Esophagus (tissue), 2 donors: ENCODE data around the gene MLH1. TPM values are rescaled to one million over a fixed set of nuclear protein-coding genes. Genes with fewer than 3 reads are reported as not detected.
"Not testable (repeated sequence)": the region's sequence is repeated elsewhere in the genome, so short reads cannot be mapped to it uniquely, and the experiment has no call there.

Experiments used
- H3K27ac ChIP-seq, 2 donors: one replicate each; pipeline ENCODE4 v1.5.1; 2013; ENCODE audit warnings: low read depth in 2 of 2, mild to moderate bottlenecking in 2 of 2, inconsistent platforms in 1 of 2, low read length in 1 of 2, moderate library complexity in 1 of 2
- H3K27me3 ChIP-seq, 2 donors: one replicate each; pipeline ENCODE4 v1.6.1; 2013; ENCODE audit warnings: low read length in 2 of 2, control low read depth in 1 of 2, mild to moderate bottlenecking in 1 of 2; ENCODE audit not compliant: insufficient read depth in 2 of 2, control insufficient read depth in 1 of 2
- H3K36me3 ChIP-seq, 2 donors: one replicate each; pipeline ENCODE4 v1.6.1; 2013; ENCODE audit warnings: low read length in 1 of 2; ENCODE audit not compliant: control insufficient read depth in 2 of 2, insufficient read depth in 2 of 2
- H3K4me1 ChIP-seq, 2 donors: one replicate each; pipeline ENCODE4 v1.6.1; 2013; ENCODE audit warnings: low read length in 1 of 2; ENCODE audit not compliant: control insufficient read depth in 2 of 2, insufficient read depth in 2 of 2
- H3K4me3 ChIP-seq, 2 donors: one replicate each; pipeline ENCODE4 v1.5.1; 2013; ENCODE audit warnings: low read length in 2 of 2, mild to moderate bottlenecking in 2 of 2, low read depth in 1 of 2, moderate library complexity in 1 of 2
- H3K9me3 ChIP-seq, 2 donors: one replicate each; pipeline ENCODE4 v1.6.1; 2013; ENCODE audit warnings: mild to moderate bottlenecking in 2 of 2, low read depth in 1 of 2, low read length in 1 of 2, moderate library complexity in 1 of 2; ENCODE audit not compliant: control insufficient read depth in 2 of 2, insufficient read depth in 1 of 2
- WGBS, 2 donors: extraction: QIAGEN DNeasy Blood & Tissue Kit; methylation state at CpG; one replicate each; pipeline ENCODE4 v1.1.7; 2013; 5-methylcytosine and 5-hydroxymethylcytosine counted together
- polyA plus RNA-seq, 2 donors: library from polyadenylated mRNA; stranded (reverse); fragments of 200-250 nt; gene quantifications; one replicate each; pipeline ENCODE4 v1.2.3, GENCODE V29; 2013
- donor health status: healthy with polysubstance abuse.
- donor health status: Bipolar disorder and iron deficiency.

The MLH1 gene
- polyA plus RNA-seq, 2 donors = 7.0 to 13.9 TPM

DNA sequence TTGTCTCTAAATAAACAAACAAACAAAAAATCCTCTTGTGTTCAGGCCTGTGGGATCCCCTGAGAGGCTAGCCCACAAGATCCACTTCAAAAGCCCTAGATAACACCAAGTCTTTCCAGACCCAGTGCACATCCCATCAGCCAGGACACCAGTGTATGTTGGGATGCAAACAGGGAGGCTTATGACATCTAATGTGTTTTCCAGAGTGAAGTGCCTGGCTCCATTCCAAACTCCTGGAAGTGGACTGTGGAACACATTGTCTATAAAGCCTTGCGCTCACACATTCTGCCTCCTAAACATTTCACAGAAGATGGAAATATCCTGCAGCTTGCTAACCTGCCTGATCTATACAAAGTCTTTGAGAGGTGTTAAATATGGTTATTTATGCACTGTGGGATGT is 57.0 kb downstream of the MLH1 start:
- Histone ChIP-seq H3K36me3 (peaks cover 0 to 26% of the 10 kb centered on the region in 2 donors), H3K27me3 (no peaks in the 10 kb centered on the region), H3K27ac (no peak overlapping the region), H3K4me3 (no peak overlapping the region), H3K9me3 (no peaks in the 10 kb centered on the region), H3K4me1 (no peaks in the 10 kb centered on the region)
- WGBS, 2 donors = 98 to 100% methylated on average over 1 of the region's 1 CpG

GRCh38 chr3:37052860-37053259 is 59.5 kb downstream of the MLH1 start:
- Histone ChIP-seq H3K4me1 (no peaks in the 10 kb centered on the region), H3K9me3 (no peaks in the 10 kb centered on the region), H3K27me3 (no peaks in the 10 kb centered on the region), H3K4me3 (no peak overlapping the region), H3K27ac (no peak overlapping the region), H3K36me3 (peaks cover 4 to 25% of the 10 kb centered on the region in 2 donors)

GRCh38 chr3:37053337-37053736 is 60.0 kb downstream of the MLH1 start:
- Histone ChIP-seq H3K27me3 (no peaks in the 10 kb centered on the region), H3K36me3 (peaks cover 4 to 24% of the 10 kb centered on the region in 2 donors), H3K9me3 (no peaks in the 10 kb centered on the region), H3K4me3 (no peak overlapping the region), H3K4me1 (no peaks in the 10 kb centered on the region), H3K27ac (no peak overlapping the region)
- 60 to 73% methylated on average over 6 of the region's 6 CpGs for WGBS, 2 donors

GRCh38 chr3:37053753-37054152 is 60.4 kb downstream of the MLH1 start:
- Histone ChIP-seq H3K4me3 (no peak overlapping the region), H3K4me1 (no peaks in the 10 kb centered on the region), H3K36me3 (peaks cover 4 to 22% of the 10 kb centered on the region in 2 donors), H3K9me3 (no peaks in the 10 kb centered on the region), H3K27me3 (no peaks in the 10 kb centered on the region), H3K27ac (no peak overlapping the region)
- WGBS, 2 donors = 91% methylated on average over 2 of the region's 2 CpGs

DNA sequence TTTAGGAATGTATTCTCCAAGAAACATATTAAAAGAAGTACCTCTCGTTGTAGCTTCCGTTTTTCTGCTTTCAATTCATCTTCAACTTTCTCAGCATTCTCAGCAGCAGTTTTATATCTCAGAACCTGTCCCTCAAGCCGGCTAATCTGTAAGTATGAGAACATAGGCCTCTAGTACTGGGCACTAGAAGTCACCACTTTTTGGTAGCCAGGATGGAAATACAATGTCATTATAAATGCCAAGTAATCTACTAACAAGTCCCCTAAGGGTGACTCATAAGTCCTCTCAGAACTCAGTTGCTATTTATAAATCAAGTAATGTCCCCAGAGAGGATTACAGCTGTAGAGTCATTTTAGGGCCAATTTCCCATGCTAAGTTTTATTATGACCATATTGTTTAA is 61.1 kb downstream of the MLH1 start:
- H3K36me3 ChIP-seq = peaks cover 4 to 16% of the 10 kb centered on the region in 2 donors
- no peak overlapping the region for H3K4me3 ChIP-seq
- no peak overlapping the region for H3K27ac ChIP-seq
- H3K9me3 ChIP-seq = no peaks in the 10 kb centered on the region
- WGBS, 2 donors = 58 to 64% methylated on average over 3 of the region's 3 CpGs
- H3K27me3 ChIP-seq = no peaks in the 10 kb centered on the region
- H3K4me1 ChIP-seq = no peaks in the 10 kb centered on the region

GRCh38 chr3:37055077-37055476 is 61.8 kb downstream of the MLH1 start:
- H3K9me3 ChIP-seq, H3K4me3 ChIP-seq, H3K27me3 ChIP-seq, H3K27ac ChIP-seq, H3K4me1 ChIP-seq: not testable (repeated sequence)
- 86 to 92% methylated on average over 8 of the region's 8 CpGs for WGBS, 2 donors
- H3K36me3 ChIP-seq = peaks cover 4 to 11% of the 10 kb centered on the region in 2 donors

DNA sequence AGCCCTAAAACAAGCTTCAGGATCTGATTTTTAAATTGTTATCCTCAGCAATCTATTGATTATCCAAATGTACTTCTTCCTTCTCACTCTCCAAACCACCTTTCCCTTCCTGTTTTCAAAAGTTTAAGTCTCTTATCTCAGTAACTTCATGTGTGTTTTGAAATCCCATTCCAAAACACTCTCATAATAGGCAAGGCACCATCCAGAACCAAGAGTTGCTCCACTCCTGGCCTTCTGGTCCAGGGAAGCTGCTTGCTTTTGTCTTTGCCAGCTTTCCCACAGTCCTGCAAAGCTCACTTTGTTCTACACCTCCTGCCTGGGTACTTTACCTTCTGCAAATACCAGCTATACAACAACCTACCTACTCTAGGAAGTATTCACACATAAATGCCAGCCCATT is 63.5 kb downstream of the MLH1 start:
- no peak overlapping the region for H3K27ac ChIP-seq
- H3K36me3 ChIP-seq = peaks cover 4 to 8% of the 10 kb centered on the region in 2 donors

DNA sequence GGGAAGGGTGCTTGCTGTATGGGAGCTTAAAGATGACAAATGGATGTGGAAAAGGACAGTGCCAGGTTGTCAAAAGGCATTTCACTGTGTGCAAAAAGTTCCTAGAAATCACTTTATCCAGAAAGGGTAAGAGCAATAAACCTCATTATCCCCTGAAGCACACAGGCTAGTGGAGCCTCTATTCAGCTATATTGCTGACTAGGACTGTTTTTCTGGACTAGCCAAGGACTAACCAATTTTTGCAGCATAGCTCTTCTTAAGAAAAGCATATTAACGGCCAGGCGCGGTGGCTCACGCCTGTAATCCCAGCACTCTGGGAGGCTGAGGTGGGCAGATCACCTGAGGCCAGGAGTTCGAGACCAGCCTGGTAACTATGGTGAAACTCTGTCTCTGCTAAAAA is 64.8 kb downstream of the MLH1 start:
- WGBS, 2 donors = 94 to 96% methylated on average over 5 of the region's 5 CpGs
- no peaks in the 10 kb centered on the region for H3K9me3 ChIP-seq

More for the DNA sequence above, 63.5 kb downstream of the MLH1 start:
- Histone ChIP-seq H3K4me1 (no peaks in the 10 kb centered on the region), H3K4me3 (no peak overlapping the region), H3K27me3 (no peaks in the 10 kb centered on the region), H3K9me3 (no peaks in the 10 kb centered on the region)

GRCh38 chr3:37064747-37065146 is 71.4 kb downstream of the MLH1 start:
- 97 to 98% methylated on average over 3 of the region's 3 CpGs for WGBS, 2 donors
- H3K4me1 ChIP-seq = no peaks in the 10 kb centered on the region
- no peaks in the 10 kb centered on the region for H3K27me3 ChIP-seq
- peaks cover 4 to 8% of the 10 kb centered on the region in 2 donors for H3K36me3 ChIP-seq
- no peaks in the 10 kb centered on the region for H3K9me3 ChIP-seq
- H3K27ac ChIP-seq = no peak overlapping the region
- no peak overlapping the region for H3K4me3 ChIP-seq

More for the DNA sequence above, 64.8 kb downstream of the MLH1 start:
- Histone ChIP-seq H3K4me1 (no peaks in the 10 kb centered on the region), H3K36me3 (peaks cover 8 to 9% of the 10 kb centered on the region in 2 donors), H3K27me3 (no peaks in the 10 kb centered on the region), H3K27ac (no peak overlapping the region), H3K4me3 (no peak overlapping the region)

DNA sequence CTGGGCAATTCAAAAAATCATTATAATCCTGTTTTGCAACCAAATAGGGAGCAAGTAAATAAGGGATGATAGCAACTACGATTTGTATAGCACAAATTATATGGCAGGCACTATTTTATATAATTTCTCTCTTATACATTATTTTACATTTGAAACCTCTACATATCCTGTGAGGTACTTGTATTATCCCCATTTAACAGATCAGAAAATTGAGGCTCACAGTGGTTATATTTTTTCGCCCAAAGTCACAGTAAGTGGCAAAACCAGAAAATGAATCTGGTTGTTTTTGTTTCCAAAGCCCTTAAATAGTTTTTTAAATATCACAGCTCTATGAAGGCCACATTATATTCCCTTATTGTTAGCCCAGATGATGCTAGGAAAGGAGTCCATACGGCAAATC is 74.3 kb downstream of the MLH1 start:
- Histone ChIP-seq H3K36me3 (peaks cover 4 to 8% of the 10 kb centered on the region in 2 donors), H3K27ac (no peak overlapping the region), H3K27me3 (no peaks in the 10 kb centered on the region), H3K9me3 (no peaks in the 10 kb centered on the region), H3K4me1 (no peaks in the 10 kb centered on the region), H3K4me3 (no peak overlapping the region)
- WGBS, 2 donors = 97% methylated on average over 3 of the region's 3 CpGs
